A549 (cell line): ENCODE data around the gene ANLN. TPM values are rescaled to one million over a fixed set of nuclear protein-coding genes. Genes with fewer than 3 reads are reported as not detected.
A peak's percentile ranks its signal among the peaks of the same experiment; 100 is the strongest.

Experiments used
- ATAC-seq, 2 experiments: fragments of 200-7000 bp in 1 of 2; fragments of >200 bp in 1 of 2; cut with Nextera tagmentation in 1 of 2; cut with Tn5 transposase in 1 of 2; 3 replicates each; pipeline versions ENCODE4 v1.8.0 to v1.9.1; 2018 to 2020; ENCODE audit warnings: mild to moderate bottlenecking in 1 of 2, moderate library complexity in 1 of 2
- CTCF ChIA-PET: fragments of 300-600 bp; sonication (Branson Sonifier 250); formaldehyde crosslinking; extraction: SDS; loops from one replicate; lab custom pipeline; 2021; ENCODE audit warnings: antibody characterized with exemption, inconsistent platforms; lab: Yijun Ruan, JAX
- POLR2A ChIA-PET: fragments of 350-600 bp; formaldehyde crosslinking; extraction: SDS; loops from one replicate; lab custom pipeline; 2021; ENCODE audit warnings: antibody characterized with exemption, inconsistent platforms; lab: Yijun Ruan, JAX
- DNase-seq, 2 experiments: peaks; one replicate each; pipeline versions ENCODE4 v3.0.0 to v3.0.0-alpha.2; 2011 to 2016; ENCODE audit warnings: low read depth in 1 of 2, low spot score in 1 of 2
- FAIRE-seq: peaks from 2 replicates; lab custom pipeline; 2011; peaks lifted over from hg19 to GRCh38; lab: Jason Lieb, UNC
- H3K27ac ChIP-seq, 2 experiments: fragments of >200 bp; sonication (Bioruptor Twin); formaldehyde crosslinking; 3 replicates each; pipeline ENCODE4 v1.5.1; 2016 to 2017
- H3K4me1 ChIP-seq: fragments of >200 bp; sonication (Bioruptor Twin); formaldehyde crosslinking; 3 replicates; pipeline ENCODE4 v1.6.1; 2016
- H3K4me2 ChIP-seq: fragments of >200 bp; sonication (Bioruptor Twin); formaldehyde crosslinking; 3 replicates; pipeline ENCODE4 v1.6.1; 2016
- H3K4me3 ChIP-seq: fragments of >200 bp; sonication (Bioruptor Twin); formaldehyde crosslinking; 3 replicates; pipeline ENCODE4 v1.5.1; 2016
- H3K9me3 ChIP-seq: fragments of >200 bp; sonication (Bioruptor Twin); formaldehyde crosslinking; 3 replicates; pipeline ENCODE4 v1.6.1; 2016
- BHLHE40 ChIP-seq: IDR thresholded peaks from 2 replicates; pipeline ENCODE4 v1.6.1; 2012; ENCODE audit warnings: low read depth, low read length, inconsistent platforms
- CBX2 ChIP-seq: fragments of 200-600 bp; sonication (generic); IDR thresholded peaks from 2 replicates; pipeline ENCODE4 v1.6.1; 2016; ENCODE audit warnings: low read depth, mild to moderate bottlenecking, borderline replicate concordance
- CBX8 ChIP-seq: fragments of 200-600 bp; sonication (generic); IDR thresholded peaks from 2 replicates; pipeline ENCODE4 v1.6.1; 2016
- CHD4 ChIP-seq: fragments of 200-600 bp; sonication (generic); IDR thresholded peaks from 2 replicates; pipeline ENCODE4 v1.6.1; 2016; ENCODE audit warnings: antibody characterized with exemption, mild to moderate bottlenecking, borderline replicate concordance
- EHMT2 ChIP-seq: fragments of 200-600 bp; sonication (generic); IDR thresholded peaks from 2 replicates; pipeline ENCODE4 v1.6.1; 2016; ENCODE audit warnings: antibody characterized with exemption, low read depth, mild to moderate bottlenecking, moderate library complexity
- EP300 ChIP-seq, 2 experiments: fragments of >200 bp; sonication (Bioruptor Twin); formaldehyde crosslinking; IDR thresholded peaks; 2 replicates in 1 of 2; 3 replicates in 1 of 2; pipeline ENCODE4 v1.6.1; 2016 to 2017
- ESRRA ChIP-seq: fragments of 150-350 bp; IDR thresholded peaks from 2 replicates; pipeline ENCODE4 v1.6.1; 2014; ENCODE audit warnings: mild to moderate bottlenecking, low read length, borderline replicate concordance
- FOXS1 ChIP-seq: fragments of 250-450 bp; sonication (Bioruptor Pico); IDR thresholded peaks from 2 replicates; pipeline ENCODE4 v1.5.0; 2020; ENCODE audit warnings: mild to moderate bottlenecking, moderate library complexity
- GATA3 ChIP-seq: IDR thresholded peaks from 2 replicates; pipeline ENCODE4 v1.6.1; 2012; ENCODE audit warnings: borderline replicate concordance
- HDAC2 ChIP-seq: fragments of 200-600 bp; sonication (generic); IDR thresholded peaks from 2 replicates; pipeline ENCODE4 v1.6.1; 2016
- HES2 ChIP-seq: fragments of >200 bp; sonication (Bioruptor Twin); formaldehyde crosslinking; IDR thresholded peaks from 2 replicates; pipeline ENCODE4 v1.6.1; 2016
- HEYL ChIP-seq: fragments of 250-450 bp; sonication (Bioruptor Pico); IDR thresholded peaks from 2 replicates; pipeline ENCODE4 v1.8.0; 2021; ENCODE audit warnings: mild to moderate bottlenecking, moderate library complexity
- HMGXB4 ChIP-seq: fragments of 250-450 bp; sonication (Bioruptor Pico); IDR thresholded peaks from 2 replicates; pipeline ENCODE4 v1.5.0; 2021; ENCODE audit warnings: mild to moderate bottlenecking, moderate library complexity, borderline replicate concordance
- HOXB5 ChIP-seq: fragments of 250-450 bp; sonication (Bioruptor Pico); IDR thresholded peaks from 2 replicates; pipeline ENCODE4 v1.5.0; 2020; ENCODE audit warnings: mild to moderate bottlenecking, moderate library complexity
- JUNB ChIP-seq: fragments of >200 bp; sonication (Bioruptor Twin); formaldehyde crosslinking; IDR thresholded peaks from 2 replicates; pipeline ENCODE4 v1.6.1; 2016
- MAFK ChIP-seq: fragments of 450-650 bp; IDR thresholded peaks from 2 replicates; pipeline ENCODE4 v1.6.1; 2014; ENCODE audit not compliant: partially characterized antibody
- MAZ ChIP-seq: fragments of 150-350 bp; IDR thresholded peaks from 2 replicates; pipeline ENCODE4 v1.6.1; 2014; ENCODE audit warnings: antibody characterized with exemption, low read depth, low read length, borderline replicate concordance
- NFE2L2 ChIP-seq: fragments of 150-350 bp; conservative IDR thresholded peaks from 2 replicates; pipeline ENCODE4 v1.6.1; 2014; ENCODE audit warnings: low read length
- PHF8 ChIP-seq: fragments of 200-600 bp; sonication (generic); IDR thresholded peaks from 2 replicates; pipeline ENCODE4 v1.6.1; 2016; ENCODE audit warnings: low read depth, mild to moderate bottlenecking, antibody characterized with exemption, moderate library complexity, borderline replicate concordance
- RARB ChIP-seq: fragments of 250-450 bp; sonication (Bioruptor Pico); IDR thresholded peaks from 2 replicates; pipeline ENCODE4 v1.8.0; 2021; ENCODE audit warnings: mild to moderate bottlenecking, moderate library complexity
- RCOR1 ChIP-seq: fragments of 150-350 bp; IDR thresholded peaks from 2 replicates; pipeline ENCODE4 v1.6.1; 2014; ENCODE audit warnings: antibody characterized with exemption, low read length, low read depth
- TFCP2L1 ChIP-seq: fragments of 250-450 bp; sonication (Bioruptor Pico); IDR thresholded peaks from 2 replicates; pipeline ENCODE4 v1.5.0; 2021; ENCODE audit warnings: mild to moderate bottlenecking
- TP53 ChIP-seq: fragments of 250-450 bp; sonication (Bioruptor Pico); IDR thresholded peaks from 2 replicates; pipeline ENCODE4 v1.5.0; 2021; ENCODE audit warnings: mild to moderate bottlenecking, moderate library complexity
- USF2 ChIP-seq: fragments of 450-650 bp; IDR thresholded peaks from 2 replicates; pipeline ENCODE4 v1.6.1; 2014; ENCODE audit warnings: antibody characterized with exemption
- ZC3H11A ChIP-seq: fragments of 450-650 bp; IDR thresholded peaks from 2 replicates; pipeline ENCODE4 v1.6.1; 2014; ENCODE audit warnings: antibody characterized with exemption, mild to moderate bottlenecking
- ZNF302 ChIP-seq: fragments of 250-450 bp; sonication (Bioruptor Pico); IDR thresholded peaks from 2 replicates; pipeline ENCODE4 v1.9.0; 2021; ENCODE audit warnings: inconsistent platforms, mild to moderate bottlenecking, moderate library complexity
- ZSCAN20 ChIP-seq: fragments of 250-450 bp; sonication (Bioruptor Pico); IDR thresholded peaks from 2 replicates; pipeline ENCODE4 v1.8.0; 2022; ENCODE audit warnings: mild to moderate bottlenecking, moderate library complexity
- WGBS: methylation state at CpG from one replicate; pipeline ENCODE4 v1.1.6; 2017; ENCODE audit errors: missing lambda C conversion rate; 5-methylcytosine and 5-hydroxymethylcytosine counted together
- polyA plus RNA-seq, 4 experiments: library from polyadenylated mRNA; depleted of rRNA in 3 of 4; stranded (reverse); fragments of >200 nt; fragmentation: RNase III in 1 of 4; extraction: RNeasy Plus Mini Kit Qiagen cat#74134 plus additional on column Dnase treatment in 1 of 4; gene quantifications; 2 replicates in 3 of 4; 3 replicates in 1 of 4; pipeline ENCODE4 v1.2.3, GENCODE V29; 2011 to 2017
- TF ChIP-seq, protein P1 (sequence below): IDR thresholded peaks from 2 replicates; pipeline ENCODE4 v1.6.1; 2012; ENCODE audit warnings: low read depth, borderline replicate concordance

The ANLN gene
- polyA plus RNA-seq, 2 of the 4 experiments (the other 2 are of a cell fraction) = 52.4 to 72.9 TPM

DNA sequence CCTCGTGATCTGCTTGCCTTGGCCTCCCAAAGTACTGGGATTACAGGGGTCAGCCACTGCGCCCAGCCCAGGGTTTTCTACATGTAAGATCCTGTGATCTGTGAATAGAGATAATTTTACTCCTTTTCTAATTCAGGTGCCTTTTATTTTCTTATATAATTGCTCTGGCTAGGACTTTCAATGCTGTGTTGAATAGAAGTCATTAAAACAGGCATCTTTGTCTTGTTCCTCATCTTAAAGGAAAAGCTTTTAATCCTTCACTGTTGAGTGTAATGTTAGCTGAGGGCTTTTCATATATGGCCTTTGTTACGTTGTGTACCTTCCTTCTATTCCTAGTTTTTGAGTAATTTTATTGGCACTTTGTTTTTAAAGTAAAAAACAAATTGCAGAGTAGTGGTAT, 26.6 kb downstream of the ANLN start:
- FAIRE-seq = no peak
- H3K4me1 ChIP-seq = no peaks in the 10 kb centered on the region
- no peaks in the 10 kb centered on the region for H3K9me3 ChIP-seq
- WGBS = 92% methylated on average over 3 of the region's 3 CpGs
- POLR2A ChIA-PET = no interaction called here
- no peak for ATAC-seq
- DNase-seq = no peak
- CTCF ChIA-PET = no interaction called here
- no peak overlapping the region for H3K4me2 ChIP-seq
- TF ChIP-seq HES2 (no peak), FOXS1 (no peak), TP53 (no peak), JUNB (no peak), ZSCAN20 (CRISPR knock-in tag) (no peak), CHD4 (no peak), RARB (CRISPR knock-in tag) (no peak), BHLHE40 (no peak), HMGXB4 (CRISPR knock-in tag) (no peak), EP300 (IDR thresholded peaks at IDR 0.05) (no peak), USF2 (no peak)
- TF ChIP-seq, protein P1, sequence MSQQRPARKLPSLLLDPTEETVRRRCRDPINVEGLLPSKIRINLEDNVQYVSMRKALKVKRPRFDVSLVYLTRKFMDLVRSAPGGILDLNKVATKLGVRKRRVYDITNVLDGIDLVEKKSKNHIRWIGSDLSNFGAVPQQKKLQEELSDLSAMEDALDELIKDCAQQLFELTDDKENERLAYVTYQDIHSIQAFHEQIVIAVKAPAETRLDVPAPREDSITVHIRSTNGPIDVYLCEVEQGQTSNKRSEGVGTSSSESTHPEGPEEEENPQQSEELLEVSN = no peak
- no peak overlapping the region for H3K27ac ChIP-seq
- H3K4me3 ChIP-seq = no peak overlapping the region

- H3K4me3 ChIP-seq = no peak overlapping the region
- ChIA-PET CTCF (interaction anchor here (3.9 kb wide), 1 partner anchor 21 kb away, joined by 16 read pairs; no protein-coding TSS in a partner anchor), POLR2A (no interaction called here)
- 95% methylated on average over 3 of the region's 3 CpGs for WGBS
- DNase-seq = no peak
- H3K9me3 ChIP-seq = no peaks in the 10 kb centered on the region
- no peak for FAIRE-seq
- no peak overlapping the region for H3K4me2 ChIP-seq
- ATAC-seq = no peak
- TF ChIP-seq MAFK = peak; percentile 47
- no peak for TF ChIP-seq ZNF302 (CRISPR knock-in tag)
- no peak for TF ChIP-seq CBX8
- no peak overlapping the region for H3K27ac ChIP-seq
- no peaks in the 10 kb centered on the region for H3K4me1 ChIP-seq
Measured at GRCh38 chr7:36420307-36420706, 30.6 kb downstream of the ANLN start.

- ChIA-PET POLR2A (no interaction called here), CTCF (interaction anchor here (0.5 to 0.9 kb wide), 2 partner anchors 55 to 777 kb away, joined by 3 read pairs; a partner anchor contains a TSS)
- ATAC-seq (no peak), FAIRE-seq (no peak), DNase-seq (no peak)
- H3K4me3 ChIP-seq = no peak overlapping the region
- no peaks in the 10 kb centered on the region for H3K4me1 ChIP-seq
- 91% methylated on average over 3 of the region's 3 CpGs for WGBS
- no peak overlapping the region for H3K4me2 ChIP-seq
- H3K9me3 ChIP-seq = no peaks in the 10 kb centered on the region
- TF ChIP-seq EHMT2 (no peak), HDAC2 (no peak), GATA3 (no peak), HOXB5 (CRISPR knock-in tag) (no peak), CHD4 (no peak), ESRRA (no peak), CBX2 (no peak), ZC3H11A (no peak), TFCP2L1 (CRISPR knock-in tag) (no peak), PHF8 (no peak), HEYL (no peak), HES2 (no peak), MAZ (no peak), RCOR1 (no peak), NFE2L2 (no peak)
- H3K27ac ChIP-seq = no peak overlapping the region
Measured at GRCh38 chr7:36422072-36422471, 32.4 kb downstream of the ANLN start.
